ENCODE results near the gene GUK1.

DNA sequence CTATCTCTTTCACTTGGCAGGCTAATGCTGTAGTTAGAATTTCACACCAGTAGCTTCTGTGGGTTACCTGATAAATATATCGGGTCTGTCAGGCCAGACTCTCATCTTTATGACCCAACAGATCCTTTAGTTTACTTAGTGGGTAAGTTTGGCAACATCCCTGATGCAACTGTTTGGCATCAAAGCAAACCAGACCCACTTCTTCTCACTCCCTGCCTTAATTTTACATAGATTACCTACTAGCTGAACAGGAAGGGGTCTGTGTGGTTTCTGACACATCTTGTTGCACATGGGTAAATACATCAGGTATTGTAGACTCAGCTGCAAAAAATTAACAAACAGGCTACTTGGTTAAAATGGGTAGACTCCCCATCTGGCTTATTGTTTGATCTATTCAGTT is 3.2 kb upstream of the GUK1 start:
- TF ChIP-seq, protein P1, sequence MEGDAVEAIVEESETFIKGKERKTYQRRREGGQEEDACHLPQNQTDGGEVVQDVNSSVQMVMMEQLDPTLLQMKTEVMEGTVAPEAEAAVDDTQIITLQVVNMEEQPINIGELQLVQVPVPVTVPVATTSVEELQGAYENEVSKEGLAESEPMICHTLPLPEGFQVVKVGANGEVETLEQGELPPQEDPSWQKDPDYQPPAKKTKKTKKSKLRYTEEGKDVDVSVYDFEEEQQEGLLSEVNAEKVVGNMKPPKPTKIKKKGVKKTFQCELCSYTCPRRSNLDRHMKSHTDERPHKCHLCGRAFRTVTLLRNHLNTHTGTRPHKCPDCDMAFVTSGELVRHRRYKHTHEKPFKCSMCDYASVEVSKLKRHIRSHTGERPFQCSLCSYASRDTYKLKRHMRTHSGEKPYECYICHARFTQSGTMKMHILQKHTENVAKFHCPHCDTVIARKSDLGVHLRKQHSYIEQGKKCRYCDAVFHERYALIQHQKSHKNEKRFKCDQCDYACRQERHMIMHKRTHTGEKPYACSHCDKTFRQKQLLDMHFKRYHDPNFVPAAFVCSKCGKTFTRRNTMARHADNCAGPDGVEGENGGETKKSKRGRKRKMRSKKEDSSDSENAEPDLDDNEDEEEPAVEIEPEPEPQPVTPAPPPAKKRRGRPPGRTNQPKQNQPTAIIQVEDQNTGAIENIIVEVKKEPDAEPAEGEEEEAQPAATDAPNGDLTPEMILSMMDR (IDR thresholded peaks at IDR 0.05; ENCODE audit: low read depth, low read length): no peak
- no peak for TF ChIP-seq POLR2A (IDR thresholded peaks at IDR 0.05; ENCODE audit: extremely low read depth, insufficient read length)
